SK-N-MC (cell line): ENCODE results near the gene BARHL2.
A peak's percentile ranks its signal among the peaks of the same experiment; 100 is the strongest.

Source experiments
- EZH2 ChIP-seq: fragments of 200-600 bp; sonication (generic); IDR thresholded peaks from one replicate; pipeline ENCODE4 v1.6.1; 2017; ENCODE audit warnings: antibody characterized with exemption
- FOXP2 ChIP-seq: optimal IDR thresholded peaks from 2 replicates; pipeline ENCODE3; 2011; ENCODE audit warnings: mild to moderate bottlenecking, moderate library complexity; ENCODE audit not compliant: insufficient read depth; ENCODE audit errors: extremely low read length, control extremely low read depth
- POLR2AphosphoS5 ChIP-seq: IDR thresholded peaks from 2 replicates; pipeline ENCODE4 v1.6.1; 2012; ENCODE audit warnings: mild to moderate bottlenecking, low read depth, low read length, borderline replicate concordance

DNA sequence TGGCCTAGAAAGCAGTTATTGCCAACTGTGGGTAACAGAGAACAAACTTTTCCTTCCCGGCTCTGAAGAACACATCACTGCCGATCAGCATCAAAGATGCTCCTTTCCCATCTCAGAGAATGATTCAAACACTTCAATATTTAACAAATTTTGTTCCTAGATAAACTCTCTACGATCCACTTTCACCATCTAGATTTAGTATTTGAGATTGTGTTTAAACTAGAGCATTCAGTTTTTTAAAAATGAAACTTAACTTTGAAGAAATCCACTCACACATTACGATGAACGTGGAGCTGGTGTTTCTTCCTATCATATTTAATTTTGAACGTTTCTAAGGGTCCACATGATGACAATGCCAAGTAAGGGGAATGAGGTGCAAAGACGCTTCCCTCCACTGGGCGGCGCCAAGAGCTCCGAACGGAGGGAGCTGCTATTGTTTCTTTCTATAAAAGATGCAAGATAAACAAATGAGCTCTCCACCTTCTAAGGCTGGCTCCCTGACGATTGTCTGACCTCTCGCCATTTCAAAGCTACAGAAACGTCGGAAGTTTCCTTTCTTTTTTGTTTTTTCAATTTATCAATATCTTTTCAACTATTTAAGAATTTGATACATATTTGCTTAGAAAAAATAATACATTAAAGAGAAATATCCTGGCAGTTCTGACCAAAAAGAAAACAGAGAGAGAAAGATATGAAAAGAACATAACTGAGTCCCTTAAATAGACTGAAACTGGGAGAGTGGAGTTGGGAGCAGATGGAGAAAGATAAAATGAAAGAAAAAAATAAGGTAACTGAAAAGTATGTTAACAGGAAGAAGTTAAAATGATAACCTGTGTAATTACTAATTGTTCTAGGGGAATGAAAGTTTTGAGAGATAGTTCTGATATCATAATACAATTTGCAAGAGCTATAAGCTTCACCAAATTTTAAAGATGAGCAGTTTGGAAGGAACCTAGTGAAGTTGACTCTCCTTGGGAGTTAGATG lies 4.4 kb upstream of the BARHL2 start:
- no peak for TF ChIP-seq EZH2
- TF ChIP-seq POLR2AphosphoS5 = no peak
- TF ChIP-seq FOXP2 = peak; percentile 62
